GM12875 (cell line): ENCODE measurements around the gene DCP1B.

Experiments used
- H3K4me3 ChIP-seq: one replicate; pipeline ENCODE4 v1.5.1; 2011; ENCODE audit warnings: low read depth, low read length, control low read depth
- TF ChIP-seq, protein P1 (sequence below): IDR thresholded peaks from 2 replicates; pipeline ENCODE4 v1.5.1; 2011; ENCODE audit warnings: low read depth, mild to moderate bottlenecking, control low read depth, inconsistent platforms, low read length, moderate library complexity, borderline replicate concordance; ENCODE audit not compliant: insufficient read depth

Gene DCP1B

DNA sequence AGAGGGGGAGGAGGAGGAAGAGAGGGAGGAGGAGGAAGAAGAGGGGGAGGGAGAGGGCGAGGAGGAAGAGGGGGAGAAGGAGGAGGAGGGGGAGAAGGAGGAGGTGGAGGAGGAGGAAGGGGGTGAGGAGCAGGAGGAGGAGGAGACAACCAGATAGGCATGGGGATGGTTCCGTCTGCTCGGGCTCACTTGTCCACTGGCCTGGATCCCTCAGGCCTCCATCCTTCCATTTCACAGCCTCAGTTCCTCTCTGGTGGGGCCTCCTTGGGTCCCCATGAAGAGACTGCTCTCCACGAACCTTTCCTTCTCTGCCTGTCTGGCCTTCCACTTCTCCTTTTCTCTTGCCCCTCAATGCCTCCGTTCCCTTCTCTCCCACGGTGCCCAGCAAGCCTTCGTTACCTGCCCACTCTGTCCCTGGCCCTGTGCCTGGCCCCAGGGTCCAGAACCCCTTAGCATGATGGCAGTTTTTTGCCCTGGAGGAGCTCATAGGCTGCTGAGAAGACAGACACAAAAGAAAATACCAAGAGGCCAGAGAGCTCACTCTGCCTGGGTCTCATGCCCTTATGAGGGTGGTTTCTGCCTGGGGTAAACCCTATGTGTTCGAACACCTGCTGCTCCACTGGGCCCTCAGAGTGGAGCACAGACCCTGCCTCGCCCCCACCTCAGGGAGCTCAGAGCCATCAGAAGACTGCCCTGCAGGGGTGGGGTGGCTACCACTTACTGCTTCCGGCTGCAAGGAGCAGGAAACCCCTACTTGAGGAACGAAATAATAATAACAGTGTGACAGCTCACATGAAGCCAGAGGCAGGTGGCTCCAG lies 74.1 kb downstream of the DCP1B start:
- no peak overlapping the region for H3K4me3 ChIP-seq
- TF ChIP-seq, protein P1, sequence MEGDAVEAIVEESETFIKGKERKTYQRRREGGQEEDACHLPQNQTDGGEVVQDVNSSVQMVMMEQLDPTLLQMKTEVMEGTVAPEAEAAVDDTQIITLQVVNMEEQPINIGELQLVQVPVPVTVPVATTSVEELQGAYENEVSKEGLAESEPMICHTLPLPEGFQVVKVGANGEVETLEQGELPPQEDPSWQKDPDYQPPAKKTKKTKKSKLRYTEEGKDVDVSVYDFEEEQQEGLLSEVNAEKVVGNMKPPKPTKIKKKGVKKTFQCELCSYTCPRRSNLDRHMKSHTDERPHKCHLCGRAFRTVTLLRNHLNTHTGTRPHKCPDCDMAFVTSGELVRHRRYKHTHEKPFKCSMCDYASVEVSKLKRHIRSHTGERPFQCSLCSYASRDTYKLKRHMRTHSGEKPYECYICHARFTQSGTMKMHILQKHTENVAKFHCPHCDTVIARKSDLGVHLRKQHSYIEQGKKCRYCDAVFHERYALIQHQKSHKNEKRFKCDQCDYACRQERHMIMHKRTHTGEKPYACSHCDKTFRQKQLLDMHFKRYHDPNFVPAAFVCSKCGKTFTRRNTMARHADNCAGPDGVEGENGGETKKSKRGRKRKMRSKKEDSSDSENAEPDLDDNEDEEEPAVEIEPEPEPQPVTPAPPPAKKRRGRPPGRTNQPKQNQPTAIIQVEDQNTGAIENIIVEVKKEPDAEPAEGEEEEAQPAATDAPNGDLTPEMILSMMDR: no peak

DNA sequence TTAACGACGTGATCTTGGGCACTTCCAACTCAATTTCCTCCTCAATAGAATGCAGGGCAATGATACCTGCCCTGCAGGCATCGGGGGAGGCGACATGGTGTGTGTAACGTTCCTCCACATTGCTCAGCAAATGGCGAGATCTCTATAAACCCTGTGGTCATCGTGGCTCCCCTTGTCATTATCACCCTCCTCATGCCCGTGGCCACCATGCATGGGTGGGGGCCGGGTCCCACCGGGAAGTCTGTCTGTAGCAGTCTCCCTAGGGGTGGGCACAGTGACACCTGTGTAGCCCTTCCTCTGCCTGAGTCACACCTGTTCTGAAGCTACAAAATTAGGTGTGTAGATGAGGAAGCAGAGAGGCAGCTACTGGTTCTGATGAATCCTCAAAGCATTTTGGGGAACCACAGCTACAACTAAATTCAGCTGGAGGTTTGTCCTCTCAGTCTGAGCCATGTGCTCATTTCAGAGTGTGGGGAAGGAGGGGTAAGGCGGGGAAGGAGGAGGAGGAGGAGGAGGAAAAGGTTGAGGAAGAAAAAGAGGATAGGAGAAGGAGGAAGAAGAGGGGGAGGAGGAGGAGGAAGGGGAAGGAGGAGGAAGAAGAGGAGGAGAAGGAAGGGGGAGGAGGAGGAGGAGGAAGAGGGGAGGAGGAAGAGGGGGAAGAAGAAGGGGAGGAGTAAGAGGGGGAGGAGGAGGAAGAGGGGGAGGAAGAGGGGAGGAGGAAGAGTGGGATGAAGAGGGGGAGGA lies 74.8 kb downstream of the DCP1B start:
- TF ChIP-seq, protein P1: no peak
- H3K4me3 ChIP-seq: no peak overlapping the region

DNA sequence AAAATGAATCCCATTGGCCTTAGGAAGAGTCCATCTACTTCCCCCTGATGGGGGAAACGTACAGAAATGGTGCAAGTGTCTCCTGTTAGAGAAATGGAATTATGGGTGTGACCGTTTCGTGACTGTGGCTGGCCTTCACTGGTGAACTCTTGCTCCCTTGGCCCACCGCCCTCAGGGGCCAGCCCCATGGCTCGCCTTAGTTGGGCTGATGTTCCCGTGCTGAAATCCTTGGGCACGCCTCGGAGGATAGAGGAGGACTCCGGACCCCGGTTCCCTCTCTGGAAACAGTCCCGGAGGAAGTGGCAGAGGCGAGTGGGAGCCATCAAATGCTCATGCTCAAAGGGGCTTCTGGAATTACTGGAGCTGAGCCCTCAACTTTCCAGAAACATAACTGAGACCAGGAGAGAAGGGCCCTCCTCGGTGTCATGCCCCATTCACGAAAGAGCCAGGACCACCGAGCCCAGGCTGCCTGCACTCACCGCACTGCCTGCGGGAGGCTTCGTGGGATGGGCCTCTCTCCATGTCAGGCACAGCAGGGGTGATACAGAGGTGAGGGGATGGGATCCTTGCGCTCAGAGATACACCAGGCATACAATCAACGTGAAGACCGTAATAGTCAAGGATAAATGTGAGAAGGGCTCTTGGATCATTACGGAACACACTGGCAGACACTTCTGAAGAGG lies 75.7 kb downstream of the DCP1B start:
- TF ChIP-seq, protein P1: no peak
- no peak overlapping the region for H3K4me3 ChIP-seq

DNA sequence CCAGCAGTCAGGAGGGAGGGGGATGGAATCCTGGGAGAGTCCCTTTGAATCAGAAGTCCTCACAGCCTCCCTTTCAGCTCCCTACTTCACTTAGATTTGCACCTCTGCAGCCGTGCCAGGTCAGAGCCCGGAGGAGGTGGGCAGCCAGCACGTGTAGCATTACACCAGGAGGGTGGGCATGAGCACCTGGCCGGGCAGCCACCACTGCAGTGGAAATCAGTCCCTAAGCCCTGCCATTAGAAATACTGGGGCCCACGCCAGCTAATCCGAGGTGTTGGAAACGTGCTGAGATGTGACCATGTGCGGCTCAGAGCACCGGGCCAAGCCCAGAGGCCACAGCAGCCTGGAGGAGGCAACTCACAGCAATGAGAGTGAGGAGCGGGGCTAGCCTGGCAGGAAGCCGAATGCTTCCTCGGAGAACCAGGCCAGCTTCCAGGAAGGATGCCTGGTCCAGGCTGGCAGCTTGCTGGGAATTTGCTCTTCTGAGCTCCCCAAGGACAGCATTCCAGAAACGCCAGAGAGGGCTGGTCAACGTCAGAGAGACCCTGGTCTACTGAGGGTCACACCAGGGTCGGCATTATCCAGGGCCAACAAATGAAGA lies 76.4 kb downstream of the DCP1B start:
- TF ChIP-seq, protein P1: no peak
- no peak overlapping the region for H3K4me3 ChIP-seq

DNA sequence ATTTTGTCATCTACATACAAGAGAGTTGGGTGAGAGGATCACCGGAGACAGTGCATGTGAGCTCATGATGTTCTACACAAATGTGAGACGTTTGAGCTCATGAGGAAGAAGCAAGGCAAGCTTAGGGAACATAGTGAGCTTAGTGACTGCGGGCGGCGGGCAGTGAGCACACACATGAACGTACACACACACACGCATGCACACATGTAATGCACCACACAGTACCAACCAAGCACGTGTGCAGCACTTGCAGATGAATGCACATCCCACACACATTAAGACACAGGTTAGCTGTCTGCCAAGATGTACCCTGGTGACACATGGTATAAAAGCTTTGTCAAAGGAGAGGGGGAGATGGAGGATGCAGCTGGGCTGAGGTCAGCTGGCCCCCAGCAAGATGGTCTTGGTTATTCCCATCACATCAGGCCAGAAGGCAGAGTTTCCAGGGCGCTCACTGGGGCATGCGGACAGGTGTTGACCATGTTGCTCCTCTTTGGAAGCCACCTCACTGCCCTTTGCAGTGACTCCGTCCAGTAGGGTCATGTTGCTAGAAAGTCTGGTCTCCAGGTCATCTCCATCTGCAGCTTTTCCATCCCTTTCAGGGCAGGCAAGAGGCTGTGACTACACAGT lies 77.1 kb downstream of the DCP1B start:
- H3K4me3 ChIP-seq: no peak overlapping the region
- TF ChIP-seq, protein P1: no peak

DNA sequence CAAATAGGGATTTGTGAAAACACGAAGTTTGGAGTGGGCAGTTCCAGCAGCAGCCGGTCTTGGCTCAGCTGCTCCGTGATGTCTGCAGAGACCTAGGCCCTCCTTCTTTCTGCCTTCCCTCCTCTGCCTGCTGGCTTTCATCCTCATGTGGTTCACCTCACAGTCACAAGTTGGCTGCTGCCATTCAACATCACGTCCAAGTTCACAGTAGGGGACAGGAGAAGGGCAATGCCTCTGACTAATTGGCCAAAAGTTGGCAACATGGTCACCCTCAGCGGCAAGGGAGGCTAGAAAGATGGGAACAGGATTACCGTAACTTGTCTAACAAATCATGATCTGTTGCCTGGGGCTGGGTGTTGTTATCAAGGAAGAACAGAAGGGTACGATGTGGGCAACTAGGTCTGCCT lies 78.0 kb downstream of the DCP1B start:
- TF ChIP-seq, protein P1: no peak
- H3K4me3 ChIP-seq: no peak overlapping the region
